Kidney glomerular epithelial cell (primary cell): ENCODE results near the gene FAP.

ENCODE experiments used
- DNase-seq: peaks from one replicate; lab custom pipeline; 2025; lab: John Stamatoyannopoulos, UW

Gene FAP

GRCh38 chr2:162242586-162243280, 512 bp downstream of the FAP start:
- DNase-seq, result no peak

GRCh38 chr2:162241571-162241970, 1.7 kb downstream of the FAP start:
- no peak for DNase-seq

DNA sequence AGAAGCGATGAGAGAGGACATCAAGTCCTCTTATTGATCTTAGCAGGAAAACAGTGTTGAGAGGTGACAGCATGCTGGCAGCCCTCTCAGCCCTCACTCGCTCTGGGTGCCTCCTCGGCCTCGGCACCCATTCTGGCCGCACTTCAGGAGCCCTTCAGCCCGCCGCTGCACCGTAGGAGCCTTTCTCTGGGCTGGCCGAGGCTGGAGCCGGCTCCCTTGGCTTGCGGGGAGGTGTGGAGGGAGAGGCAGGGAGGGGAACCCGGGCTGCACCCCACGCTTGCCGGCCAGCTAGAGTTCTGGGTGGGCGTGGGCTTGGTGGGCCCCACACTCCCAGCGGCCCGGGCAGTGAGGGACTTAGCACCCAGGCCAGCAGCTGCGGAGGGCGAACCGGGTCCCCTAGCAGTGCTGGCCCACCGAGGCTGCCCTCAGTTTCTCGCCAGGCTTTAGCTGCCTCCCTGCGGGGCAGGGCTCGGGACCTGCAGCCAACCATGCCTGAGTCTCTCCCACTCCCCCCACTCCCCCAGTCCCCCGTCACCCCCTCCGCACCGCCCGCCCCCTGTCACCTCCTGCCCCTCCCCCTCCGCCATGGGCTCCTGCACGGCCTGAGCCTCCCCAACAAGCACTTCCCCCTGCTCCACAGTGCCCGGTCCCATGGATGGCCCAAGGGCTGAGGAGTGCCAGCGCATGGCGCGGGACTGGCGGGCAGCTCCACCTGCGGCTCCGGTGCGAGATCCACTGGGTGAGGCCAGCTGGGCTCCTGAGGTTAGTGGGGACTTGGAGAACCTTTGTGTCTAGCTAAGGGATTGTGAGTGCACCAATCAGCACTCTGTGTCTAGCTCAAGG, 8.4 kb downstream of the FAP start:
- DNase-seq, result no peak

- no peak for DNase-seq
Measured at GRCh38 chr2:162233197-162233596, 10.0 kb downstream of the FAP start.

GRCh38 chr2:162232671-162233070, 10.6 kb downstream of the FAP start:
- no peak for DNase-seq

GRCh38 chr2:162232027-162232426, 11.2 kb downstream of the FAP start:
- no peak for DNase-seq

DNA sequence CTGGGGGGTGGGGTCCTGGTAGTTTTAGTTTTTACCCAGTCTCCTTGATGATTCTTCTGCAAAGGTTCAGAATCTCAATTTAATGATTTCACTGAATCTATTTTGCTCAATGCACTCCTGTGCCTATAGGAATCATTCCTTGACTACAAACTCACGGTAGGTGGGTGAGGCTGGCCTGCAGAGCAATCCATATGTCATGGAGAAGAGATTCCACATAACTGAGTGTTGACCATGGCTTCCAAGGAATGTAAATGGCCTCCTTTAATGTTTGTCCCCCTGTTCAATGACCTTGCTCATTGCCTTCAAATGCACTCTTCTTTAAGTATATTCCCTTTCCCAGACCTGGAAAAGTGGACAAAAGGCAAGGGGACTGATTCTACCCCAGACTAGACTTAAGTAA, 12.5 kb downstream of the FAP start:
- DNase-seq, result no peak

DNA sequence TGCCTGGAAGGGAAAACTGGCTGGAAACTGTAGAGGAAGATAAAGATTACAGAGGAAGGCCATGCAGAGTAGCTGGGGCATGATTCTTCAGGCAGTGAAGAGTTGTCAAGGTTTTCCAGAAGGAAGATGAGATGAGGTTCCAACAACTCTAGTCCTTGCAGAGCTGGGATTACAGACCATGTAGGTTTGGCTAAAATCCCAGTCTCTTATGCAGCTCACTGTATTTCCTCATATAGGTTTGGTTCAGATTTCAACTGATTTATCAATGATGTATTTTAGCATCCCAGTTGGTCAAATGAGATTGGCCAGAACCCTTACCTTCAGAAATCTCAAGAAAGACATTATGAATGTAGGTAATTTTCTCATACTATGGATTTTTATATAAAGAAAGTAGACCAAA, 16.4 kb downstream of the FAP start:
- DNase-seq, result no peak

- peak; percentile 57 for DNase-seq
Measured at GRCh38 chr2:162221064-162221463, 22.2 kb downstream of the FAP start.

- DNase-seq, result no peak
Measured at GRCh38 chr2:162220368-162220767, 22.9 kb downstream of the FAP start.

DNA sequence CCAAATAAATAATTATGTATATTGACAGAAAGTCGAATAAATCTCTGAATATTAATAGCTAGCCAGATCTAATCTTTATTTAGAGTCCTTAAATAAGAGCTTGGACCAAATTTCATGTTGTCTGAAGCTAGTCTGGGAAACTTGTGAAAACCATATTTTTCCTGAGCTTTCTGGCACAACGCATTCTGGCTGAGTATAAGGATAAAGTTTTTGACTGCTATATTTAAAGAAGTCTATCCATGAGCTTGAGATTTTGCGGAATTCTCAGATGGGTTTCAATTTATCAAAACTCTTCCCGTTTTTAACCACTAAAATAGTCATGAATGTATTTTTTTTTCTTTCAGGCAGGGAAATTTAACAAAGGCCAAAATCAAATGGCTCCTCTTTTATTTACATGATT, 23.8 kb downstream of the FAP start:
- DNase-seq, result no peak

DNA sequence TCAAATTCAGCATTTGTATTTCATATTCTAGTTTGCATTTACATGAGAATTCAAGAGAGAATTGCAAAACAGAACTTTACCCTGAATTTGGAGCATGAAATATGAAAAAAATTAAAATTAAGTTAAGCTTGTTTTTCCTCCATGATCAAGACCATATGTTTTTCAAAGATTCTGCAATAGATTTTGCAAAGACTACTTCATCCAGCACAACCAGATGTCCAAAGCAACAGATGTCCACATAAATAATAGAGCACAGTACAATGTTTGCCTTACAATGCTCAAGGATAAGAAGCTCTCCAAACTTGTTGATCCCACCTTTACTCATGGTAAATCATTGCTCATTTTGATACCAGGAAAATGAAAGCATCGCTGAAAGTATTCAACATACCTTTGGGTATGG, 25.6 kb downstream of the FAP start:
- no peak for DNase-seq

- DNase-seq, result no peak
Measured at GRCh38 chr2:162215162-162215561, 28.1 kb downstream of the FAP start.

GRCh38 chr2:162212366-162212765, 30.9 kb downstream of the FAP start:
- no peak for DNase-seq

DNA sequence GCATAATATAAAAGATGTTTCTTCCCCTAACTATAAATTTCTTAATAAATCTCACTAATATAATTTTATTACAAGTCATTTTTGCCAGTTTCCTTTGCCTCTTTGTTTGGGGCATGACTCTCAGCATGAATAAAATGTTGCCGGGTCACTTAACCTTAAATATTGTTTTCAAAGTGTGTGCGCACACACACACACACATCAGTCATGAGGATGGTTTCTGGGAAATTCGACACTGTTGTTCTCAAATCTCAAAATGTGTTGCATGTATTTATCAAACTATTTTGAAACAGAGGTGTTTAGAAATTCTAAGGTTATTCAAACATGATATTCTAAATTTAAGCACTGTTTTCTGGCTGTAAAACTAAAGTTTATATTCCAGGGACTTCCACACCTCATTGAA, 31.5 kb downstream of the FAP start:
- no peak for DNase-seq

- no peak for DNase-seq
Measured at GRCh38 chr2:162210385-162210784, 32.9 kb downstream of the FAP start.

DNA sequence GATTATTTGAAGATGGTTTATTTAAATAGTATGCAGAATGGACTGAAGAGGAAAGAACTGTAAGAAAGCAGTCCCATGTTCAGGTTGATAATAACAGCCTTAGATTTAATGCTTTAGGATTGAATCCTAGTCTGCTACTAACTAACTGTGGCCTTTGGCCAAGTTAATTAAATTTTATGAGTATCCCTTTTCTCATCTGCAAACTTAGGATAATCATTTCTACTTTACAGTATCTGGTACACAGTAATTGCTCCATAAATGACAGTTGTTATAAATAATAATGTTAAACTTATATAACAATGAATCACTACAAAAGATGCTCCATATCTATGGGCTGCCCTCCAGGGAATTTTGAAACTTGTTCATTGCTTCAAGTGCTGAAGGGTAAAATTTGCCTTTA, 41.0 kb downstream of the FAP start:
- no peak for DNase-seq

- no peak for DNase-seq
Measured at GRCh38 chr2:162200636-162201035, 42.6 kb downstream of the FAP start.

- no peak for DNase-seq
Measured at GRCh38 chr2:162199913-162200312, 43.3 kb downstream of the FAP start.

DNA sequence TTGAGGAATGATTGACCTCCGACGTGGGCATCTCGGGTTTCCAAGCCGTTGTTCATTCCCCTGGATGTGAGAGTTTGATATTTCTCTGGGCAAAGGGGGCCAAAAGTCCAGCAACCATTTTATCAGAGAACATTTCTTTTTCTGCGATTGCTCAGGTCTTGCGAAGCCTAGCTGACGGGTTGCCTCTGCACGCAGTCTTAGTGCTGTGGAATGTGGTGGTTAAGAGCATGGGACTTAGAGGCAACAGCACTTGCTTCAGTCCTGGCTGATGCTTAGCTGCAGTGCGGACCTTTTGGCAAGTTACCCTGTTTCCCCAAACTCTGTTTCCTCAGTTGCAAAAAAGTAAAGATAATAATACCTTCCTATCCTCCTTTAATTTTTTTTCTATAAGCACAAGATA, 45.0 kb downstream of the FAP start:
- DNase-seq, result no peak

GRCh38 chr2:162197069-162197825, 46.0 kb downstream of the FAP start:
- DNase-seq, result peak; percentile 20

DNA sequence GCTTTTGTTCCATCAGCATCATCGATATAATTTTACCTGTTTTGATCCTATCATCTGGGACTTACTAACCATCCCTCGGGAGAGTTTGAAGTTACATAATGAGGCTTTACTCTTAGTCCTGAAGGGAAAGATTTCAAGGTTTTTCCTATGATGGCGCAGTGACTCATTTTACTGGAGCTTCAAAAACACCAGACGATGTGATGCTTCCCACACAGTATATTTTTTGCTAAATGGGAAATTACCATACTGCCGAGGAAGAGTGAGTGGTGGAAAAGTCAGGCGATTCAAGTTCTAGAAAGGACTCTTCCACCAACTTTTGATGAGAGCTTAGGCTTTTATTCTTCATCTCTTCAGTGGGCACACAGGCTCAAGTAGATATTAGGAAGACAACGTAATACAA, 46.6 kb downstream of the FAP start:
- no peak for DNase-seq

DNA sequence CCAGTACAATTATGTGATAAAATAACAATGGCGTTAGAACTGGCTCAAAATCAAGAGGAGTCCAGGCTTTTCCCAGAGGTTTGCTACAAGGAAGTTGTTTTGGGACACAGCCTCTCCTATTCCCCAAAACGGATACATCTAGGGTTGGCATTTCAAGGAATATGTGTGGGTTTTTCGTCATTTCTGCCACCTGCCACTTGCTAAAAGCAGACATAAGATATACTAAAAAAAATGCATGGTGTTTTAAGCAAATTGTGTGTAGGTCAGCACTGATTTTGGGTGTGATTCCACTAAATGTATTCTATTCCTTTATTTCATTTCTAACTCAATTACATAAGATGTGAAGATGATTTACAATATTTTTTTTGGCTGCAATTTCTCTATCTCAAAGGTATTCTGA, 54.8 kb downstream of the FAP start:
- DNase-seq, result no peak
